LNCAP (cell line): ENCODE measurements around the gene GPR173.

Source experiments
- TF ChIP-seq, protein P1 (sequence below): fragments of 450-650 bp; IDR thresholded peaks from 2 replicates; pipeline ENCODE4 v1.5.1; 2017; ENCODE audit warnings: mild to moderate bottlenecking

Gene GPR173

GRCh38 chrX:53086464-53086863 is 37.9 kb downstream of the GPR173 start:
- TF ChIP-seq, protein P1, sequence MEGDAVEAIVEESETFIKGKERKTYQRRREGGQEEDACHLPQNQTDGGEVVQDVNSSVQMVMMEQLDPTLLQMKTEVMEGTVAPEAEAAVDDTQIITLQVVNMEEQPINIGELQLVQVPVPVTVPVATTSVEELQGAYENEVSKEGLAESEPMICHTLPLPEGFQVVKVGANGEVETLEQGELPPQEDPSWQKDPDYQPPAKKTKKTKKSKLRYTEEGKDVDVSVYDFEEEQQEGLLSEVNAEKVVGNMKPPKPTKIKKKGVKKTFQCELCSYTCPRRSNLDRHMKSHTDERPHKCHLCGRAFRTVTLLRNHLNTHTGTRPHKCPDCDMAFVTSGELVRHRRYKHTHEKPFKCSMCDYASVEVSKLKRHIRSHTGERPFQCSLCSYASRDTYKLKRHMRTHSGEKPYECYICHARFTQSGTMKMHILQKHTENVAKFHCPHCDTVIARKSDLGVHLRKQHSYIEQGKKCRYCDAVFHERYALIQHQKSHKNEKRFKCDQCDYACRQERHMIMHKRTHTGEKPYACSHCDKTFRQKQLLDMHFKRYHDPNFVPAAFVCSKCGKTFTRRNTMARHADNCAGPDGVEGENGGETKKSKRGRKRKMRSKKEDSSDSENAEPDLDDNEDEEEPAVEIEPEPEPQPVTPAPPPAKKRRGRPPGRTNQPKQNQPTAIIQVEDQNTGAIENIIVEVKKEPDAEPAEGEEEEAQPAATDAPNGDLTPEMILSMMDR: no peak

DNA sequence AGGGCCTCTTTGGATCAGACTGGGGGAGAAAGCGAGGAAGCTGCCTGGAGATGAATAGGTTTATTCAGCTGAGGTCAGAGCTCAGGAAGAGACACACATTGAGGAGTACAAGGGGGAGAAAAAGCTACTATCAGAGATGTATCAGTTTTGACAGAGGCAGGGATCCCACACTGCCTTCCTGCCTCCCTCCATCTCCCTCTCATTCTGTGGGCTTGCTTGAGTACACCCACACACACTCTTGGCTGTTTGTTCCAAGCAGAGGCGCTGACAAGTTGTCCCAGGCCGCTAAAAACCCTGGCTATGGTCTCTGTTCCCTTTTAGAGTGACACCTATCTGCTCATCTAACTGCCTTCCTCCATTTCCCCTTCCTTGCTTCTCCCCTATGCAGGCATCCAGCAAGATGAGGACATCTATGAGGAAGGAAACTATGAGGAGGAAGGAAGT is 38.8 kb downstream of the GPR173 start:
- TF ChIP-seq, protein P1: no peak

DNA sequence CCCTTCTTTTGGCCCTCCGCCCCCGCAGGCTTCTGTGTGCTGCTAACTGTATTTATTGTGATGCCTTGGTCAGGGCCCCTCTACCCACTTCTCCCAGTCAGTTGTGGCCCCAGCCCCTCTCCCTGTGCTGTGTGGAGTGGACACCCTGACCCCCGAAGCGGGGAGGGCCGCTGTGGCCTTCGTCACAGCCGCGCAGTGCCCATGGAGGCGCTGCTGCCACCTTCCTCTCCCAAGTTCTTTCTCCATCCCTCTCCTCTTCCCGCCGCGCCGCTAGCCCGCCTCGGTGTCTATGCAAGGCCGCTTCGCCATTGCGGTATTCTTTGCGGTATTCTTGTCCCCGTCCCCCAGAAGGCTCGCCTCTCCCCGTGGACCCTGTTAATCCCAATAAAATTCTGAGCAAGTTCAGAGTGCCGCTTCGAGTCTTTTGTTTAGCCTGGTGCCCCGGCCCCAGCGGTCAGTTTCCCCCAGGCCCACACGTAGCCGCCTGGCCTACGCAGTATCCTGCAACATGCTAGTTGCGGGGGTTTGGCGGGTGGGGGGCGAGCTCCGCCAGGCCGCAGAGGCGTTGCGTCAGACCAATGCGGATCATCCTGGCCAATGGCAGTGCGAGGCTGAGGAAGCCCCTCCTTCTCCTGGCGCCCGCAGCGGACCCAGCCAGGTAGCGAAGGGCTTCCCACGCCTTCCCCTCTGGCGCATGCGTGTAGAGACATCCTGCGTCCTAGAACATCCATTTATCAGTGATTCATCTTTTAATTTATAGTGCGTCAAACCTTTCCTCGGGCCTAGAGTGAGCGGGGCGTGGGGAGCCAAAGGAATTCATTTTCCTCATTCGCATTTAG is 39.8 kb downstream of the GPR173 start:
- TF ChIP-seq, protein P1: no peak

- TF ChIP-seq, protein P1: peak; percentile 71
Observed at GRCh38 chrX:53089224-53089842, 40.7 kb downstream of the GPR173 start.

DNA sequence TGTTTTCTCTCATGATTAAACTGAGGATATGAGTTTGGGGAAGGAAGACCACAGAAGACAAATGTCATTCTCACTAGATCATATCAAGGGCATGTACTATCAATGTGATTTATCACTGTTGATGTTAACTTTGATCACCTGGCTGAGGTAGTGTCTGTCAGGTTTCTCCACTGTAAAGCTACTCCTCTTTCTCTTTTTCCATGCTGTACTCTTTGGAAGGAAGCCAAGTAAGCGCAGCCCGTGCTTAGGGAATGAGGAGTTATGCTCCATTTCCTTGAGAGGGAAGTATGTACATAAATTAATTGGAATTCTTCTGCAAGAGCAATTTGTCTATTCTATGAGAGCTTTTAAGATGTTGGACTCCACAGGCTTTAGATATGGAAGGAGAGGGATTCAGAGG is 41.3 kb downstream of the GPR173 start:
- TF ChIP-seq, protein P1: no peak

- TF ChIP-seq, protein P1: no peak
Observed at GRCh38 chrX:53091354-53091753, 42.8 kb downstream of the GPR173 start.

DNA sequence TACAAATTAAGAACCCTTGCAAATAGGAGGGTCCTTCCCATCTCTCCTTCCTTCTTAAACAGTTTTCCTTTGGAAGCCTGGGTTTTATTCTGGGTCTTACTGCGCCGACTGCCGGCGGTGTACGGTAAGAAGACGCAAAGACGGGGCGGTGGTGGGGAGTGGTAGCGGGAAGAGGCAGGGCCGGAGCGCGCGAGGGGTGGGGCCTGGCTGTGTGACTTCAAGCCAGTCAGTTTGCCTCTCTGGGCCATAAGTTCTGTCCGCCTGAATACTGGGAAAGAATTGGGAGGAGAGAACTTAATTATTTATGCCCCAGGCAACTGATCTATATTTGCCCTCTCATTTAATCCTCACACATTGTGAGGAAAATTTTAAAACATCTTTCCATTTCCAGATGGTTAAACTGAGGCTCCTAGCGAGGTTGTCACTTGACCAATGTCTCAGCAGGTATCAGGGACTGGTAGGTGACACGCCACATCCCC is 44.6 kb downstream of the GPR173 start:
- TF ChIP-seq, protein P1: peak; percentile 47
